Mesodermal cell (in vitro differentiated cells): ENCODE data around the gene HMX1.

ENCODE experiments used
- H3K27ac ChIP-seq: 2 replicates; pipeline ENCODE4 v1.7.0; 2013; ENCODE audit warnings: mild to moderate bottlenecking, low read depth, low read length, moderate library complexity; ENCODE audit not compliant: severe bottlenecking
- H3K36me3 ChIP-seq: 2 replicates; pipeline ENCODE4 v1.7.1; 2013; ENCODE audit warnings: mild to moderate bottlenecking, low read length, moderate library complexity; ENCODE audit not compliant: control insufficient read depth, insufficient read depth
- H3K4me1 ChIP-seq: one replicate; pipeline ENCODE4 v1.7.1; 2013; ENCODE audit warnings: mild to moderate bottlenecking, low read length; ENCODE audit not compliant: insufficient read depth, control insufficient read depth, poor library complexity, severe bottlenecking
- H3K4me3 ChIP-seq: 2 replicates; pipeline ENCODE4 v1.7.0; 2013; ENCODE audit warnings: low read length, control low read depth, mild to moderate bottlenecking; ENCODE audit not compliant: insufficient read depth, poor library complexity, severe bottlenecking; ENCODE audit errors: extremely low read depth
- H3K9me3 ChIP-seq: 2 replicates; pipeline ENCODE4 v1.7.1; 2013; ENCODE audit warnings: mild to moderate bottlenecking, low read length, moderate library complexity; ENCODE audit not compliant: control insufficient read depth
- WGBS, 2 experiments: methylation state at CpG; one replicate each; pipeline ENCODE4 v1.1.5; 2013; ENCODE audit warnings: missing lambda C conversion rate in 2 of 2; ENCODE audit not compliant: insufficient coverage in 2 of 2; 5-methylcytosine and 5-hydroxymethylcytosine counted together

HMX1 gene

DNA sequence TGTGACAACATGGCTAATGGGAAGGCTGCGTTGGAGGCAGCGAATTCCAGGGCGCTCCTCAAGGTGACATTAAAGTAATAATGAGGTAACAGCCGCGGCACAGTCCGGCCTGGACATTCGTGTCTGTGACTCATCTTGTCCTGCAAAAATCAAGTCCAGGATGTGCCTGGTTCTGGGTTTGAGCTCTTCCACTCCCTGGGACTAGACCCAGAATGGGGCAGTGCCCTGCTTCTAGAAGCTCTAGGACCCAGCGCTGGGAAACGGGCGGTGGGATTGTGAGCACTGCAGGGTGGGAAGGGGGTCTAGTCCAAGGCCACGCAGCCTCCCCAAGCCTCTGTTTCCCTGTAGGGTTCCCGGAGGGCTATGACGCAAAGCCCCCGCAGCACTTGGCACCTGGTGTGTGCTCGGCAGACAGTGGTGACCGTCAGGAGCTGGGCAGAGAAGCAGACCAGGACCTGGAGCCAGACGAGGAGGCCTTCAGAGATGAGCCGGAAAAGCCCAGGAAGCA is 34.9 kb downstream of the HMX1 start:
- H3K9me3 ChIP-seq = no peaks in the 10 kb centered on the region
- H3K27ac ChIP-seq = no peak overlapping the region
- 90 to 94% methylated on average over 13 to 18 of the region's 18 CpGs for WGBS, 2 experiments

DNA sequence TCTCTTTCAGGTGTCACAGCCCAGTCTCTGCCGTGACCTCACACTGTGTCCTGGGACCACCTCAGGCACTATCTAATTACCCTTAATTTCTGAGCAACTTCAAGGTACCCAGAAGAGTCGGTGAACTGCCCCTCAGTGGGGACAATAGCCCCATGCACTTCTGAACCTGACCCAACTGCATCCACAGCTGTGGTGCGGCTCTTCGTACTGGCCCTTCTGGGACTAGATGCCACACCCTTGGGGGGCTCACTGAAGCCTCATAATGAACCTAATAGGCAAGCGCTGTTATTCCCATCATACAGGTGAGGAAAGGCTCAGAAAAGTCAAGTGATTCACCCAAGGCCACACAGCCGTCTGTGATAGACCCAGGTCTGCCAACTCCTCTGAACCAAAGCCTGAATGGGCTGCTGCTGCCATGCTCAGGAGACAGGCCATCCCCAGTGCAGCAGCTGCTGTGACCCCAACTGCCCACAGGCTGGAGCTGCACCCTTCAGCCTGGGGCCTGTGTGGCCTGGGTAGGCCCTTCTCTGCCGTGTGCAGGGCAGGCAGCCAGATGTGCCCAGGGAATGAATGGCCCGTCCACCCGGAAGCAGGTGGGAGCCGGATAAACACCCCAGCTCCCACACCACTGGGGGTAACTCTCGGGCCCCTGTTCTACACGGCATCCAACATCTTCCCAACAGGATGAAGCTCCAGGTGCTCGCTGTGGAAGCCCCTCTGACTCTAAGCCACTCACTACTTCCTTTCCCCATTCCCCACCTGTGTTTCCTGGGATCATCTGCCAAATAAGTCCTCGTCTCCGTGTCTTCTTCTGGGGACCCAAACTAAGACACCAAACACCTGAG is 35.9 kb downstream of the HMX1 start:
- peaks cover 7% of the 10 kb centered on the region for H3K4me1 ChIP-seq
- no peaks in the 10 kb centered on the region for H3K9me3 ChIP-seq
- no peak overlapping the region for H3K4me3 ChIP-seq
- no peak overlapping the region for H3K27ac ChIP-seq
- 90 to 93% methylated on average over 13 to 15 of the region's 15 CpGs for WGBS, 2 experiments
- no peaks in the 10 kb centered on the region for H3K36me3 ChIP-seq

More for the DNA sequence above, 34.9 kb downstream of the HMX1 start:
- Histone ChIP-seq H3K36me3 (no peaks in the 10 kb centered on the region), H3K4me1 (peaks cover 7% of the 10 kb centered on the region), H3K4me3 (no peak overlapping the region)

DNA sequence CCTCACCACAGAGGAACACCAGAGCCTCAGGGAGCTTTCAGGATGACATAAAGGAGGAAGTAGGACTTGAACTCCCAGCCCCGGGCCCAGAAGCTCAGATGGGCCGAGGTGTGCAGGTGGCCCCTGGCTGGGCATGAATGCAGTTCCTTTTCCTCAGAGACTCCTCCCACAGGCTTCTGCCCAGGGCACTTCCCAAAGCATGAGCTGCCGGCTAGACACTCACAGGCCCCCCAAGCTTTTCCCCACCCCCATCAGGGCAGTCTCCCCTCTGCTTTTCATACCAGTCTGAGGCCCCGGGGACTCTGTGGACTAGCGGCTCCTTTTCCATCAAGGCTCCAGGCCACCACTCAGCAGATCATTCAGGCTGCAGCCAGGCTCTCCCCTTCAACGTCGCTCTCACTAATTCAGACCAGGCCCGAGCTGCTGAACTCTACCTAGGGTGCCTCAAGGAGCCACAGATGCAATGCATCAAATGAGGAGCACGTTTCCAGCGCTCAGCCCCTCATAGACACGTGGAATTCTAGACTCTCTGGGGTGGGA is 36.9 kb downstream of the HMX1 start:
- Histone ChIP-seq H3K4me1 (peaks cover 7% of the 10 kb centered on the region), H3K36me3 (no peaks in the 10 kb centered on the region), H3K27ac (no peak overlapping the region), H3K4me3 (no peak overlapping the region), H3K9me3 (no peaks in the 10 kb centered on the region)
- WGBS, 2 experiments = 61 to 75% methylated on average over 2 to 10 of the region's 11 CpGs

DNA sequence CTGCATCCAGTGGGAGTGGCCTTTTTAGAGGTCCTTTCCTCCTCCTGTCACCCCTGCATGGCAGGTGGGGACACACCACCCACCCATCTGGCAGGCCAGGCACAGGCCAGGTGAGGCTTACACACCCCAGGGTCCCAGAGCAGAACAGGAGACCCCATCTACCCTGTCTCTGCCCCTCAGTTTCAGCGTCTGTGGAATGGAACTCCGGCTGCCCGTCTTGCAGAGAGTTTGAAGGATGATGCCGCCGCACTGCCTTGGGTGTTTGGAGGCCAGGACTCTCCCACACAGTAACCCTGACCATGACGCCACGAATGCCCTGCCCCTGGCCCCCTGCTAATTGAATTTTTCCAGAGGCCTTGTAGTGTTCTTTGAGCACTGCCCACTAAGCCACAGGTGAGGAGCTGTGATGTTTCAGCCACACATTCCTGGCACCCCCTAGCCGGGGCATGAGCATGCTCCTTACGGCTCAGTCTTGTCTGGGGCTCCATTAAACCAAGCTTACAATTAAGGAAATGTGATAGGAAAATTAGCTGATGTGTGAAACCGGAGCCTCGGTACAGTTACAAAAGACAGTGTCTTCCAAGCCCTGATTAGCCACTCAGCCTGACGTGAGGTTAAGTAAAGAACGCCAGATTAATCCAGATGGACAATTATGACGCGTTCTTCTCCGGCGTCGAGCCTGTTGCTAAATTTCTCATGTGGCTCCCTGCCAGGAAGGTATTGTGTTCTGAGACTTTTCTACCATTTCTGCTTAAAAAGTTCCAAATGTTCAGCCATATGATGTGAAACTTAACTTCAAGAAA is 39.3 kb downstream of the HMX1 start:
- Histone ChIP-seq H3K4me1 (peaks cover 3% of the 10 kb centered on the region), H3K27ac (no peak overlapping the region), H3K36me3 (no peaks in the 10 kb centered on the region), H3K4me3 (no peak overlapping the region), H3K9me3 (no peaks in the 10 kb centered on the region)
- 86 to 100% methylated on average over 12 to 13 of the region's 18 CpGs for WGBS, 2 experiments

DNA sequence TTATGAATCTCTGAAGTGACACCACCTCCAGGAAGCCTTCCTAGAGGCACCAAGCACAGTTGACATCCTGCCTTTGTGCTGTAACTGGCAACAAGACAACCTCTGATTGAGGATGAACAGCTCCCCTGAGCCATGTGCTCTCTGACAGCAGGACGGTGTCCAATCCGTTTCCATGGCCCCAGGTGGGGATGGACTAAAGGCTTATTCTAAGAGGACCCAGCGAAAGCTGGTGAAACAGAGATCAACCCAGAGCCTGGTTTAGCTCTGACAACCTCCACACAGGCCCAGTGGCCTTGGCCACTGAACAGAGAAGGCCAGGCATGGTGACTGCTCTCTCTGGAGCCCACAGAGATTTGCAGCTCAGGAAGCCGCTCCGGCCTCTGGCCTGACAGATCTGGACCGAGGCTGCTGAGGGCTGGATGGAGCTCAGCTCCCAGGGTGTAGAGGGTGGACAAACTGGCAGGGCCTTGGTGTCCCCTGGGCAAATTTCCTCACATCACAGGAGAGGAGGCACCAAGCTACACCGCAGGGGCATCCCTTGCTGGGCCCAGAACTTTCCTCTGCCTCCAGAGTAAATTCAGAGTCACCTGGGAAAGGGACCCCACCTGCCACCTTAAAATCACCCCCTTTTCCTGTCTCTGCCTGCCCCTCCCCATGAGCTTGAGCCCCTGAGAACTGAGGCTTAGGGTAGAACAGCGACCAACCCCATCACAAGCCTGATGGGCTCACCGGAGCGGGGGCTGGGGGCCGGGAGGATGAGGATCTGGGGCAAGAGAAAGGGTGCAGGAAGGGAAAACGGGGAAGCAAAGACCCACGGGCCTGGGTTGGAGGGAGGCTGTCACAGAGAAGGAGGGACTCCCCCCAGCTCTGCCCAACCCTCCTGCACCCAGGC is 40.2 kb downstream of the HMX1 start:
- Histone ChIP-seq H3K4me1 (no peaks in the 10 kb centered on the region), H3K9me3 (no peaks in the 10 kb centered on the region), H3K27ac (no peak overlapping the region), H3K4me3 (no peak overlapping the region), H3K36me3 (no peaks in the 10 kb centered on the region)
- 84 to 92% methylated on average over 6 to 7 of the region's 13 CpGs for WGBS, 2 experiments

DNA sequence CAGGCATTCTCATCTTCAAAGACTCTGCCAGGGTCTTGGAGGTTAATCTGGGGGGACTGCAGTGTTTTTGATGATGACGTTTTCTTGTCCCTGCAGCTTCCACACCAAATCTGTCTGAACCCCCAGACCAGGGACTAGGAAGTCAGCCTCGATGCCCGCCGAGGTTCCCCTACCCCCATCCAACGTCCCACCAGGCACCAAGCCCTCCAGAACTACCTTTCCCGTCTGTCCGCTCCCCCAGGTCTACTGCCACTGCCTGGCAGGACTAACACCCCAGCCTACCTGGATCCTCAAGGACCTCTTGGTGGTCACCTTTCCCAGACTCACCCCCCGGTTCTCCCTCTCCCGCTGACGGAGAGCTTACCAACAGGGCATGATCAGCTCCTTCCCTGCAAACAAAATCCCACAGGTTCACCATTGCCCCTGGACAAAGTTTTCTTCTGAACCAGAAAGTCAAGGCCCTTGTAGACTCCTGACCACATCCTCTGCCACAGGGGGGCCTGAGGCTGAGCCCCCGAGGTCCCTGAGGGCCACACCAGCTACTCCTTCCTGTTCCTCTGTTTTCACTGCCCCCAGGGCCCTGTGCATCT is 40.9 kb downstream of the HMX1 start:
- H3K4me3 ChIP-seq = no peak overlapping the region
- no peaks in the 10 kb centered on the region for H3K9me3 ChIP-seq
- no peaks in the 10 kb centered on the region for H3K36me3 ChIP-seq
- H3K4me1 ChIP-seq = no peaks in the 10 kb centered on the region
- no peak overlapping the region for H3K27ac ChIP-seq
- 80 to 90% methylated on average over 10 to 11 of the region's 11 CpGs for WGBS, 2 experiments

DNA sequence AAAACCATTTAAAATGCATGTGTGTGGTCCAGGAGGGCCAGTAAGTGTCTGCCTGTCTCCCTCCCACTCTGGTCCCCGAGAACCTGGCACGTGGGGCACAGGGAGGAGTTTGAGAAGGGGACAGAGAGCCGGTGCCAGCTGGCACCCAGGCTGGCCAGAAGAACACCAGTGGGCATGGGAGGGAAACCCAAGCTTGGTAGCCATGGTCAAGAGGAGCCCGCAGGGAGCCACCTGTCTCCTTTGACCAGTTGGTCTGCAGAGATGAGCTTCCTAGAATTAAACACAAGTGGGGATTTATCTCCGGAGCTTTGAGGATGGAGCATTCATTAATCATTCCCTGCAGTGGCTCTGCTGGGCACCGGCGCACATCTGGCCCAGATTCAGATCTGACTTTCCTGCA is 41.6 kb downstream of the HMX1 start:
- no peaks in the 10 kb centered on the region for H3K4me1 ChIP-seq
- no peak overlapping the region for H3K4me3 ChIP-seq
- H3K36me3 ChIP-seq = no peaks in the 10 kb centered on the region
- H3K9me3 ChIP-seq = no peaks in the 10 kb centered on the region
- WGBS, 2 experiments = 76 to 92% methylated on average over 7 of the region's 7 CpGs
- no peak overlapping the region for H3K27ac ChIP-seq

DNA sequence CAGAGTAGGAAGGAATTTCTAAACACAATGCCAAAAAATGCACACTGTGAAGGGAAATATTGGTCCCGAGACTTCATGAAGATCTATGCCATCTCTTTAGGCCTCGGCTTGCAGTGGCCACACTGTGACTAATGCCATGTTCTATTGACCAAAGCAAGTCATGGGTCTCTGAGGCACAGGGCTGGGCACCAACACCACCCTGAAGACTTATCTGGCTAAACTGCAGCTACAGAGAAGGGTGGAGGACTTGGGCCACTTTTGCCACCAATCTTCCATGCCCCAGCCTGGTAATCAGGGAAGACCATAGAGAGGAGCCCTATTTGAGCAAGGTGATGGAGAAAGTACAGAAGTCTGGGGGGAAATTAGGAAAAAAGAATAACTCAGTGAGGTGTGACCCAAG is 42.1 kb downstream of the HMX1 start:
- no peaks in the 10 kb centered on the region for H3K36me3 ChIP-seq
- no peaks in the 10 kb centered on the region for H3K9me3 ChIP-seq
- H3K27ac ChIP-seq = no peak overlapping the region
- H3K4me3 ChIP-seq = no peak overlapping the region
- WGBS, 2 experiments = 90 to 91% methylated on average over 2 of the region's 2 CpGs
- no peaks in the 10 kb centered on the region for H3K4me1 ChIP-seq

DNA sequence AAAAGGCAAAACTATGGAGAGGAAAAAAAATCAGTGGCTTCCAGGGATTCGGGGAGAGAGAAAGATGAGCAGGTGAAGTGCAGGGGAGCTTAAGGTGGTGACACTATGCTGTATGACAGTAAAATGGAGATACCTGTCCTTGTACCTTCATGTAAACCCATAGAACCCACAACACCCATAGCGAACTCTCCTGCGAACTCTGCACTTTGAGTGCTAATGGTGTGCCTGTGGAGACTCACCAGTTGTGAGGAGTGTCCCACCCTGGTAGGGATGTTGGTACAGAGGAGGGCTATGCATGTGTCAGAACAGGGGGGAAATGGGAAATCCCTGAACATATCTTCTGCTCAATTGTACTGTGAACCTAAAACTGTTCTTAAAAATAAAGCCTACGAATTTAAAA is 42.8 kb downstream of the HMX1 start:
- 80% methylated on average over 2 of the region's 4 CpGs; no CpG with 5 or more reads in 1 of the 2 experiments for WGBS, 2 experiments
- Histone ChIP-seq H3K27ac (no peak overlapping the region), H3K4me3 (no peak overlapping the region), H3K36me3 (no peaks in the 10 kb centered on the region), H3K4me1 (no peaks in the 10 kb centered on the region), H3K9me3 (no peaks in the 10 kb centered on the region)
